Activated CD4-positive, CD25-positive, alpha-beta regulatory T cell treated with anti-CD3 and anti-CD28 coated beads, Interleukin-2, amount 50 U/mL, for 24 hours (primary cell): Measurements from ENCODE around the gene CYSLTR2.
"Not testable (repeated sequence)": the region's sequence is repeated elsewhere in the genome, so short reads cannot be mapped to it uniquely, and the experiment has no call there.

Experiments
- ATAC-seq, 2 donors: fragments of 150-1000 bp; cut with Tn5 transposase; one replicate each; pipeline ENCODE4 v1.10.0; 2021; ENCODE audit warnings: mild to moderate bottlenecking in 1 of 2, moderate library complexity in 1 of 2

The CYSLTR2 gene

DNA sequence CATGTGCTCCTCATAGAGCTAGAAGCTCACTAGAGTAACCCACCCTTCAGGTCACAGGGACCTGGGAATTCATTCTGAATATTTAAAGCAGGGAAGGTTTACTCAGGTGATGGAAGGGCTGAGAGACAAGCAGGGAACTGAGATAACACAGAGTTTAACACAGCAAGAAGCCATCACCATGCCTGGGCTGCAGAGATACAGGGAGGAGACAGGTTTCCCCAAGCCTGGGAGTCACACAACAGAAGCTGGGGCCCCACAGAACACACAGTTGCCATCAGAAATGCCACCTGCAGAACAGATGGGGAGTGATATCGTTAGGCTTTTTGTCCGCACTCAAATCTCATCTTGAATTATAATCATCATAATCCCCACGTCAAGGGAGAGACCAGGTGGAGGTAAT, 7.9 kb upstream of the CYSLTR2 start:
- no peak for ATAC-seq

DNA sequence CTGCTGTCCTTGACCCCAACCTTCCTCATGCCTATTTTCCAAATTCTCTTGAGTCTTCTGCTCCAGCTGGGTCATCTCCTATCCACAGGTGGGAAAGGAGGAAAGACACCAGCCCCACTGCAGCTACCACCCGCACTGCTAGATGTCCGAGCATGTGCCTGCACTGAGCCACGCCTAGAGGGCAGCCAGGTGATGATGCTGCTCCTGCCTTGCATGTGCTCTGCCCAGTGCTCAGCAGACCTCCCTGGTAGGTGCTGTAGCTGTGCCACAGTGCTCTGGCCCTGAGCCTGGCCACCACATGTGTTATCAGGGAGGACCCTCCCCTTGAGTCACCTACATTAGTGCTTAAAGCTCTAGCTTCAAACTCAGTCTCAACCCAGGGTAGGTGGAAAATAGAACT, 6.9 kb upstream of the CYSLTR2 start:
- no peak for ATAC-seq

DNA sequence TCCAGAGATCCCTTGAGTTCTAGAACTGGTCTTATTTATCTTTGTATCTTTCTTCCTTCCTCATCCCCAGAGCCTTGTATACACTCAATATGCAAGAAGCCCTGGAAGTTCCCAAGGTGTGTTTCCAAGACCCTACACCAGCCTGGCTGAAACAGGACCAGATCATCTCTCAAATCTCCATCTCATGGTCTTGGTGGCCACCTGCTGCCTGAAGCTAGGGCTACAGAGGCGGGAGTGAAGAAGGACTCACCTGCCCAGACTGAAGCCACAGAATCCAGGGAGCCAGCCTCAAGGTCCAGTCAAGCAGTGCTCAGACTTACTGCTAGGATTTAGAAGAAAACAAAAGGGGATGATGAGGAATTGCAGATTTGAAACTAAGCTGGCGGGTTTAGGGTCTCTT, 6.1 kb upstream of the CYSLTR2 start:
- ATAC-seq, result no peak

DNA sequence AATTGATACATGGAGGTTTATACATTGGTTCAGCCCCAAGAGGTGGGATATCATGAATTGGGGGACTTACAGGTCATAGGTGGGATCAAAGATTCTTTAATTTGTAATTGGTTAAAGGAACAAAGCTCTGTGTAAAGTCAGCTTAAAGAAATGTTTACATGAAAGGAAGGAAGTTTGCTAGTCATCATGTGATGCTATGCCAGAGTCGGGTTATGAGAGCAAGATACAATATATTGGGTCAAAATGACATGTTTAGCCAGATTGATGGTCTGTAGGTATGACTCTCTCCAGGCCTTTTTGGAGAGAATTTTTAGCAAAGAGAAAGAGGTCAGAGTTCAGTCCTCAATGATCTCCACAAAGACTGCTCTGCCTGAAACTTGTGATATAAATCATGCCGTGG, 5.3 kb upstream of the CYSLTR2 start:
- no peak for ATAC-seq

DNA sequence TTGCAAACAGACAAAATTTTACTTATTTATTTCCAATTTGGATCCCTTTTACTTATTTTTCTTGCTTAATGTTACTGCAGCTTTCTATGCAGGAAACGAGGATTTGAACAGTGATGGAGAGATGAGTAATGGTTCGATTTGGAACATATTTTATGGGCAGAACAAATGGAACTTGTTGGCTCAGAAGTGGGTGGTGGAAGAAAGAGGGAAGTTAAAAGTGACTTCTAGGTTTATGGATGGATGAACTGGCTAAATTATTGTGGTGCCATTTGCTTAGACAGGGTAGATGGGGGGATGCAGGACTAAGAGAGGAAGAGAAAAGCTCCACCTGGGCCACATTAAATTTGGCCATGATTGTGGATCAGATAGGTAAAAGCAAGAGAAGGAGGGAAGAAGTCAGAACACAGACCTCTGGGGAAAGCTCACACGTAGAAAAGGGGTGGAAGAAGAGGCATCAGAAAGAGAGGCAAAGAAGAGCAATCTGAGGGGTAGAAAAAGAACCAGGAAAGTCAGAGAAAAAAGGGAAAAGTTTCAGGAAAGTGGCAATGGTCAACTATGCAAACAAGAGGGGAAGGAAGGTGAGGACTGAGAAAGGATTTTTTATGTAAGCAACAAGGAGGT, 768 bp upstream of the CYSLTR2 start:
- no peak for ATAC-seq

DNA sequence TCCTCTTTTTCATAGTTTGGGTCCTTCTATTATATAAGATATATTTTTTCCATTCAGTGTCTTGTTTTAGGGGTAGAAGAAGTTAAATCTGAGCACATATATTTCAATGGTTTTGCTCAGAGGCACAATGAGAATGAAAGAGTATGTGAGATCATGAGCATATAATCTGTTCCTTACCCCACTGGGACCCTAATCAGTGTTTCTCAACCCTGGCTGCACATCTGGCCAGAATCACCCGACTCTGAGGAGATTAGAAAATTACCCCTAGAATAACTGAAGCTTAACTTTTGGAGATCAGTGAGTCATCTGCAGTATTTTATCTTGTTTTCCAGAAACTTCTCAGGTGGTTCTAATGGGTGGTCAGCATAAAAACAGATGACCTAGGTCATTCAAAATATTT, 782 bp downstream of the CYSLTR2 start:
- no peak for ATAC-seq

DNA sequence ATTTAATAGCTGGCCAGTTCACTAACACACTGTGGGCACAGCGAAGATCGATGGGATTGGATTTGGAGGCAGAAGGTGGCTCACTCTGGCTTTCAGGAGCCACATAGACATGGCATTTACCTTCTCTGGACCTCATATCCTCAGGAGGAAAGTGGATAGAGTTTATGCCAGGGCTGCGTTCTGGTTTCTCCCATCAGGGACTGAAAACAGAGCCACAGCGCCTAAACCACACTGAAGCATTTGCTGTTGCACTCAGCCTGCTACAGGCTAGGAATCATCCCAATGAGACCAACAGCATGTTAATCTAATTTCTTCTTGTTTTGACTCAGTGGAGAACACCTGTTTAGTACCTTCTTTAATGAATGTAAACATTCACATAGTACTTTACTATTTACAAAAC, 1.6 kb downstream of the CYSLTR2 start:
- no peak for ATAC-seq

DNA sequence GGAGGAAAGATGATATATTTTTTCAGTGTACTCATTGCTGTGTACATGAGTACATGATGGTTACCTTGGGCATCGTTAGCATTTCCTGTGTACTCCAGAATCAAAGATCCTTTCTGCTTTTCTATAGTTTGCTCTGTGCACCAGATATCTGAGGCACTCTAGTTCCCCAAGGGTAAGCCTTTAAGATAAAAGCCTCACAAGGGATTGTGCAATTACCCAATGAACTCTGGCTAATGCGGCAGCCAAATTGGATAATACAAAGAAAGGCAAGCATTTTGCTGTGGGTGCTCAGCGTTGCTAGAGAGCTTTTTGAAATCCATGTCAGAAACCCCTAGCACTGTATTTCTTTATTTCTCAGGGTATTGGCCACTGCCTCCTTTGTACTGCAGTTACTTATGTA, 2.9 kb downstream of the CYSLTR2 start:
- ATAC-seq, result no peak

DNA sequence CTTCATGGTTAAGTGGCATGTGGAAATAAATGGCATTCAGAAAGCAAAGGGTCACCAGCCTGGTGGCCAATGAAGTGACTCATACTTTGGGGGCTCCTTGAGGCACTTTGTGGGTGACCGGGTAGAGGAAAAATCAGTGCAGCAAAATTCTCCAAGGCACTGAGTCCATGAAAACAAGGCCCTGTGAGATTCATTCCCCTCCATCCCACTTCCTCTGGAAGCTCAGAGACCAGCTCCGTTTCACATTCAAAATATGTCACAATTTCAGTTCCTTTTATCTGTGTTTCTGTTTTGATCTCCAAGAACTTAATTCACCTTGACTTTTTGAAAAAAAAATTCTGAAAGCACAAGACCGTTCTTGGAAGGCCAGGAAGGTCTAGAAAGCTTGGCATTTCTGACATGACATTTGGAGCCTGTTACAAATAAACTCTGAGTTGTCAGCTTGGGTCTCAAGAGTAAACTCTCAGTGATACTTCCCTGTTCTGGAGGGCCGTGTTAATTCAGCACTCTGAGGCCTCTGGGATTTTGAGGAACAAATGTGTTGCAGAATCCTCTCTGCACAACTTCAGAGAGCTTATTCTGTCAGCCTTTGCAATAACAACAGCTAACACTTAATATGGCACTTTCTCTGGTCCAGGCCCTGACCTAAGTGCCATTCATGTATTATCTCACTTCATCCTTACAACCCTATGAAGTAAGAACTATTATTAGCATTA, 6.8 kb downstream of the CYSLTR2 start:
- ATAC-seq, result peak in 1 of 2 donors; percentile 48

DNA sequence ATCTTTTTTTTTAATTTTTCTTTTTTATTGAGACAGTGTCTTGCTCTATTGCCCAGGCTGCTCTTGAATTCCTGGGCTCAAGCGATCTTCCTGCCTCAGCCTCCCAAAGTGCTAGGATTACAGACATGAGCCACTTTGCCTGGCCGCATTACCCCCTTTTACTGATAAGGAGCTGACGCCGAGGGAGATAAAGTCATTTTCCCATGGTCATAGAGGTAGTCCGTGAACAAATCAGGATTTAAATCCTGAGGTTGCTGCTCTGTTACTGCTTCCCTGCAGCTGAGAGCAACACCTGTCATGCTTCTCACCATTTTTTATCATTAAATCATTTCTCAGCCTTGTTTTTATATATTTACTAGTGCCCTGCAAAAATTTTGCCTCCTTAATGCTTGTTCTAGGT, 7.4 kb downstream of the CYSLTR2 start:
- no peak for ATAC-seq

DNA sequence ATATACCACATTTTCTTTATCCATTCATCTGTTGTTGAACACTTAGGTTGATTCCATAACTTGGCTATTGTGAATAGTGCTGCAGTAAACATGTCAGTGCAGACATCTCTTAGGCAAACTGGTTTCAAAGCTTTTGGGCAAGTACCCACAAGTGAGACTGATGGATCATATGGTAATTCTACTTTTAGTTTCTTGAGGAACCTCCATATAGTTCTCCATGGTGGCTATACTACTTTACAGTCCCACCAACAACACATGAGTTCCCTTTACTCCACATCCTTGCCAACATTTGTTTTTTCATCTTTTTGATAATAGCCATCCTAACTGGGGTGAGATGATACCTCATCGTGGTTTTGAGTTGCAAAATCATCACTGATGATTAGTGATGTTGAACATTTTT, 8.5 kb downstream of the CYSLTR2 start:
- ATAC-seq, result no peak

DNA sequence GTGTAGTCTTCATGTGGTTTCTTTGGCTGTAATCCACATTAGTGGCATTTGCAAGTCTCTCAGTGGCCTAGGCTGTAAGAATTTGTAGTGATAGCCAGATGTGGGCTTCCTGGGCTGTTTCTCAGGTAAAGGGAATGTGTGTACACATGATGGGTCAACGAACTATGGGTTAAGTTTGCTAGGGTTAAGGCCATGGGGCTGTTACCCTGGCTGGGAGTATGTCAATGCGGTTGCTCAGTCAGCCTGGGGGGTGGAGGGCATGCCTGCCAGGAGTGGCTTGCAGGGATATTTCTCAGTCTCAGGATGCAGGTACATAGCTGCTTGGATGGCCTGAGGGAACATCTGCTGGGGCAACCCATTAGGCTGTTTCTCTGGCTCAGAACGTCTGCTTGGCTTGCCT, 13.4 kb downstream of the CYSLTR2 start:
- ATAC-seq, result no peak

DNA sequence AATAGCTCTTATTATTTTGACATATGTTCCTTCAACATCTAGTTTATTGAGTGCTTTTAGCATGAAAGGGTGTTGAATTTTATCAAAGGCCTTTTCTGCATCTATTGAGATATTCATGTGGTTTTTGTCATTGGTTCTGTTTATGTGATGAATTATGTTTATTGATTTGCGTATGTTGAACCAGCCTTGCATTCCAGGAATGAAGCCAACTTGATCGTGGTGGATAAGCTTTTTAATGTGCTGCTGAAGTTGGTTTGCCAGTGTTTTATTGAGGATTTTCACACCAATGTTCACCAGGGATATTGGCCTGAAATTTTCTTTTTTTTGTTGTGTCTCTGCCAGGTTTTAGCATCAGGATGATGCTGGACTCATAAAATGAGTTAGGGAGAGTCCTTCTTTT, 17.7 kb downstream of the CYSLTR2 start:
- not testable (repeated sequence) for ATAC-seq

DNA sequence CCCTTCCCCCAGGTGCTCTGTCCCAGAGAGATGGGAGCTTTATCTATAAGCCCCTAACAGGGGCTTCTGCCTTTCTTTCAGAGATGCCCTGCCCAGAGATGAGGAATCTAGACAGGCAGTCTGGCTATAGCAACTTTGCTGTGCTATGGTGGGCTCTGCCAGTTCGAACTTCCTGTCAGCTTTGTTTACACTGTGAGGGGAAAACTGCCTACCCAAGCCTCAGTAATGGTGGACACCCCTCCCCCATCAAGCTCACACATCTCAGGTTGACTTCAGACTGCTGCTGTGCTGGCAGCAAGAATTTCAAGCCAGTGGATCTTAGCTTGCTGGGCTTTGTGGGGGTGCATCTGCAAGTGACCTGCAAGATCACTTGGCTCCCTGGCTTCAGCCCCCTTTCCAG, 21.5 kb downstream of the CYSLTR2 start:
- no peak for ATAC-seq

DNA sequence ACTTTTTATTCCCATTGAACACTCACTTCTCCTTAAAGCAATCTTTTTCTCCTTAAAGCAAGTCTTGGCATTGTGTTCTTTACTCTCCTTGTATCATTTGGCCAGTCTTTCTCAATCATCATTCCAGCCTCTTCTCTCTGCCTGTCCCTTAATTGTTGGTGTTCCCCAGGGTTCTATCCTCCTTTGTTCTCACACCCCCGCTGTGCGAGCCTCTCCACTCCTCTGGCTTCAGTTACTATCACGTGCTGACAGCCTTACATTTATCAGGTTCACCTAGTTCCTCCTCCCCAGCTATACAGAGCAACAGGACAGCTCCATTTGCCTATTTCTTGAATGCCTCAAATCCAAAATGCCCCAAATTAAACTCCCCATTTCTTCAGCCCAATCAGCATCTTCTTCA, 24.6 kb downstream of the CYSLTR2 start:
- ATAC-seq, result no peak

DNA sequence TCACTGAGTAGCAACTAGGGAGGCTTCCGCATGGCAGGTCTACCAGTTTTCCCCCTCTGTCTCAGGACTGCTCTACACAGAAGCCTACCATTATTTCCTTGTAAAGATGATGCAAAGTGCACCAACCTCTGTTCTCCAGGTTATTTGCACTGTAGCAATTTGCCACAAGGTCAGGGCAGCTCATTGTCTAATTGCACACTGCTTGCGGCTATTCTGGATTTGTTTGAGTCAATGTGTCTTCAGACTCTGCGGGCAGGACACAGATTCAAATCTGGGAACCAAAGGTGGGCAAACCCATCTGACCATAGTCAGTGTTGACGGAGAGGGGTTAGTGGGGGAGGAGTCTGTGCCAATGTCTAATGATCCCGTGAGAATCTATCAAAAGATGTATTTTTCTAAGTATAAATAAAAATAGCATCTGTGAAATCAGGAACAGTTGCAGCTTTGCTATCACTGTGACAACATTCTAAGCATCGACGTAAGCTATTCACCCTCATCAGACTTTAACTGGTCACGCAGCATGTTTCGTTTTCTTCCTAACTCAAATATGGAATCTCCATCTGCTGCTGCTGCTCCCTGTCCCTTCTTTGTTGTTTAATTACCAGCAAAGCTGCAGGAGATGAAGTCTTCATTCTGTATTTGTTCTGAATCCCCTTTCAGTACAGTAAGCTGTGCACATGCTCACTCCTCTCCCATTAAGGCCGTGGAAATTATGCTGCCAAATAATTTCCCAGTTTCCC, 26.4 kb downstream of the CYSLTR2 start:
- no peak for ATAC-seq

DNA sequence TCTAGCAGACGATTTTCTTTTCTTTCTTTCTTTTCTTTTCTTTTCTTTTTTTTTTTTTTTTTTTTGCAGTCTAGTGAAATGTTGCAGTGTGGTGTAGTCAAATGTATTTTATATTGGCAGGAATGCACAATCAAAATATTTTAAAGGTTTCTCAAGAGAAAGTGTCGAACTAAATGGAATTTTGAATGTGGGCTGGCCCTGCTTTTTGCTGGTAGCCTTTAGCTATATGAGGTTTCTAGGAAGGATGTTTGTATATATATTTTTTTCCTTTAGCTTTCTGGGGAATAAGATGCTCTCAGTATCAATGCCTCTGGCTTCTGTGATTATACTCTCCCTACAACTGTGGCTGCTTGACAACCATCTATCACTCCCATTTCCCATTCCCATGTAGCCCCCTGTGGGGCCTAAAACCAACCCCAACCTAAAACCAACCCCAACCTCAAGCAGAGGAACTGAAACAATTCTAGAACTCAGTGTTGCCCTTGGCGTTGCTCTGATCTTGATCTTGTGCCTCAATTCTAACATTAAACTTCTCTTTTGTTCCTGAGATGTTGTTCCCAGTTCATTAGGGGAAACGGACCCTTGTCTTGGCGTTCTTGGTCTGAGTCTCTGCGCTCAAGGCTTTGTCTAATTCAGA, 27.1 kb downstream of the CYSLTR2 start:
- ATAC-seq, result no peak

DNA sequence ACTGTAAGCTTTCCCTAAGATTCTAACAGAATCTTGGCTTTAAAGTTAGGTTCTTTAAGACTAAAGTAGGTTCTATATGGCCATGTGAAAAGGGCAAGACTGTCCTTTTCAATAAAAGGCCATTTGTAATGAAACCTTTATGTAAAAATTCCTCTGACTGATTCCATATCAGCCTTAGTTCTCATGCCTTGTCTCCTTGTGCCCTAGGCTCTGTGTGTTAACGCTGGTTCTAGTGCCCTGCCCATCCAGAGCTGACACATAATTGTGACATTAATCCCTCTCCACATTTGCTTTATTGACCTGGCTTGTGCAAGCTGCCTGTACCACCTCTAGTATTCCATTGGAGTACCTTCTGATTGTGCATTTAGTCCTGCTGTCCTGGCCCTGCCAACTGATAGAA, 28.2 kb downstream of the CYSLTR2 start:
- ATAC-seq, result no peak

DNA sequence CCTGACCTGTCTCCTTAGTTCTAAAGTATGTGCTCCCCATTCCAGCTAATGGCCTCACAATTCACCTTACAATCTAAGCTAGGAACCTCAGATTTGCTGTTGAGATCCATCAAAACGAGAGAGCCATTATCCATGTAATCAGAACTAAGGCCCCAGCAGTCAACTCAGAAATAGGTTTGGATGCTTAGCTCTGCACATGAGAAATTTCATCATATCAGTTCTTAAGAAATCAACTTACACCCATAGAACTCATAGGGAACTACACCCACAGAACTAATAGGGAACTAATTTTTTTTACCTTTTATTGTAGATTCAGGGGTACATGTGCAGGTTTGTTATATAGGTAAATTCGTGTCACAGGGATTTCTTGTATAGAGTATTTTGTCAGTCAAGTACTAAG, 28.7 kb downstream of the CYSLTR2 start:
- no peak for ATAC-seq

DNA sequence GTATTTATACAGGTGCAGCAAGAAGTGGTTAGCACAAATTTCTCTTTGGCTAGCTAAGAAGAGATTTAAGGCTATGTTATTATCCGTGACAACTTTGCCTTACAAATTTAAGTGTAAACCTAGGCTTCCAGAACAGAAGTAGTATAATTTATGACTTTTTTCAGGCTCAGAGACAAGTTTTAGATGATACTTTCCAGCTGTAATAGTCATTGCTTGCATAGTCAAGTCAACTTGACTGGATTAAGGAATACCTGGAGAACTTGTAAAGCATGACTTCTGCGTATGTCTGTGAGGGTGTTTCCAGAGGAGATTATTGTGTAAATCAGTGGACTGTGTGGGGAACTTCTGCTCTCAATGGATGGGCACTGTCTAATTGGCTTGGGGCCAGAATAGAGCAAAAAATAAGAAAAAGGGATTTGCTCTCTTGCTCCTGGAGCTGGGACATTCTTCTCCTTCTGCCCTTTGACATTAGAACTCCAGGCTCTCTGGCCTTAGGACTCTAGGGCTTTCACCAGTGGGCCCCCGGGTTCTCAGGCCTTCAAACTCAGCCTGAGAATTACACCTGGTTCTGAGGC, 33.0 kb downstream of the CYSLTR2 start:
- ATAC-seq, result no peak

DNA sequence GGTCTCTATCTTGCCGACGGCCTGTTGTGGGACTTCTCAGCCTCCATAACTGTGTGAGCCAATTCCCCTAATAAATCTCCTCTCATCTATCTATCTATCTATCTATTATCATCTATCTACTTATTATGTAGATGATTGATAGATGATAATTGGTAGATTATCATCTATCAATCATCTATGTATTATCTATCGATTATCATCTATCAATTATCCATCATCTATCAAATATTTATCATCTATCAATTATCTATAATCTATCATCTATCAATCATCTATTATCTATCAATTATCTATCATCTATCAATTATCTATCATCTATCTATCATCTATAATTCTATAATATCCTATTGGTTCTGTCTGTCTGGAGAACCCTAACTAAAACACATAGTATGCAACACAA, 33.5 kb downstream of the CYSLTR2 start:
- no peak for ATAC-seq

DNA sequence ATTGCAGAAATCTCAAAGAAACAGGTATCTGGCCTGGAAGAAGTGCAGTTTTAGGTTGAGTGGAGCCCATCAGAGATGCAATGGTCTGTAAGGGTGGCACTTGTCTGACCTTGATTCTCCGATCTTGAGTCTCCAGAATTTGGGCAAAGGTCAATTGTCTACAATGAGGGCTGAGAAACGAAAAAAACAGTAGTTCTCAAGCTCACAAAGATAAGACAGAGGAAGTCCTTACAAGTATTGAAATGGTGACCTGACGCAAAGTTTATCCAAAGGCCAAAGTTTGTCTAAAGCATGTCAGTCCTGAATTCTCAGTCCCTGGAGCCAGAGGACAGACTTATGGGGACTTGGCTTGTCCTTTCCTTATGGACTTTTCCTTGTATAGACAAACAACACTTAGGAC, 40.3 kb downstream of the CYSLTR2 start:
- ATAC-seq, result no peak

DNA sequence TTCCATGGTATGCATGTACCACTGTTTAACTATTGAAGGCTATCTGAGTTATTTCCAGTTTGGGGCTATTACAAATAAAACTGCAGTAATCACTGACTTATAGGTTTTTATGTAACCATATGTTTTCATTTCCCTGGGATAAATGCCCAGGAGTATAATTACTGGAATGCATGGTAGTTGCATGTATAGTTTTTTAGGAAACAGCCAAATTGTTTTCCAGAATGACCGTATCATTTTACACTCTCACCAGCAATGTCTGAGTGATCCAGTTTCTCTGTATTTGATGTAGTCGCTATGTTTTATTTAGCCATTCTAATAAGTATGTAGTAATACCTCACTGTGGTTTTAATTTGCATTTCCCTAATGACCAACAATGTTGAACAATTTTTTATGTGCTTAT, 42.0 kb downstream of the CYSLTR2 start:
- ATAC-seq, result no peak
